ENCODE data around the gene VCX3A.

VCX3A gene

DNA sequence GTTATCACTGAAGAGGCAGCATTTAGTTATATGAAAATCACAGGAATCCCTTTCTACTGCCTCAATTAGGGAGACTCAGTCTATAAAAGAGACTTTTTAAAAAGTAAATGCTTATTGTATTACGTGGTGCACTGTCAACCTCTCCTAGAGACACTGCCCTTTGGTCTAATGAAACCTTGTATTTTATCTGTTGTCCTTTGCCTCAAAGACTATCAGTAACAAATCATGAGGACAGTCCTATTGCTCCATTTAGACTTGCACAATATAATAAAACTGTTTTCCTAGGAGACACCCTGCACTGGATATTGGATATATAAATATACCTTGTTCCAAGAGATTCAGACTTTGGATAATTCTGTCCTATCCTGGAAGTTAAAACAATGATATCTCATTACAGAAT is 34.2 kb downstream of the VCX3A start:
- Histone ChIP-seq H3K27me3 (ENCODE audit: control insufficient read depth, insufficient read depth, low read length) (no peaks in the 10 kb centered on the region), H3K36me3 (ENCODE audit: control insufficient read depth, insufficient read depth, low read length) (no peaks in the 10 kb centered on the region), H3K4me3 (ENCODE audit: low read depth, low read length) (no peak overlapping the region), H3K27ac (ENCODE audit: low read depth, low read length) (no peak overlapping the region), H3K4me1 (ENCODE audit: control insufficient read depth, insufficient read depth, low read length) (peaks cover 4% of the 10 kb centered on the region; the same call in 1 of the 2 replicates), H3K9me3 (ENCODE audit: control insufficient read depth, insufficient read depth, low read depth, low read length) (peaks cover 4% of the 10 kb centered on the region; the same call in 1 of the 2 replicates), H3K9ac (ENCODE audit: low read length) (no peak overlapping the region)

- Histone ChIP-seq H3K9me3 (ENCODE audit: control insufficient read depth, insufficient read depth, low read depth, low read length) (peaks cover 8% of the 10 kb centered on the region; the same call in 1 of the 2 replicates), H3K27ac (ENCODE audit: low read depth, low read length) (no peak overlapping the region), H3K9ac (ENCODE audit: low read length) (no peak overlapping the region), H3K36me3 (ENCODE audit: control insufficient read depth, insufficient read depth, low read length) (no peaks in the 10 kb centered on the region), H3K27me3 (ENCODE audit: control insufficient read depth, insufficient read depth, low read length) (no peaks in the 10 kb centered on the region), H3K4me1 (ENCODE audit: control insufficient read depth, insufficient read depth, low read length) (peaks cover 3% of the 10 kb centered on the region; the same call in 1 of the 2 replicates), H3K4me3 (ENCODE audit: low read depth, low read length) (no peak overlapping the region)
These were observed 36.6 kb downstream of the VCX3A start for GRCh38 chrX:6498324-6498723.

Measured in HUES6 (cell line).